Measurements from ENCODE around the gene TTLL7. TPM values are rescaled to one million over a fixed set of nuclear protein-coding genes. Genes with fewer than 3 reads are reported as not detected.

The TTLL7 gene
- total and polyA plus RNA-seq, 5 donors from 2014 or later, result 0.14 to 0.59 TPM; not detected in 3

DNA sequence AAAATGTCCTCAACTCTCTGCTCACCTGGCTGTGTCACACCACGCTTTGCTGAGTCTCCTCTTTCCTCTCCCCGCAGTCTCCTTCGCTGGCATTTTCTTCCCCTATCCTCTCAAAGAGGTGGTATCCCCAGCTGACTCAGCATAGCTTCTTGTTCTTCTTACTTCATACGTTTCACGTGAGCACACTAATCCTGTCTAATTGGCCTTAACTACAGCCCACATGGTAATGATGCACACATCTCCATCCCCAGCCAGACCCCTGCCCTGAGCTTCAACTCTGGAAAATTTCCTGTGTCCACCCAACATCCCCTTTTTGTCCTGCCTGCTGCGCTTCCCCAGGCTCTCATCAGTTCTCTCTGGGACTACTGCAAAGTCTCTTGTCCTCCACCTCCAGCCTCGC is 169.8 kb downstream of the TTLL7 start:
- peaks cover 0 to 4% (median 2%) of the 10 kb centered on the region in 7 donors for H3K9me3 Mint-ChIP-seq
- Histone ChIP-seq H3K27me3 (ENCODE audit: control insufficient read depth, insufficient read depth, low read length) (no peaks in the 10 kb centered on the region), H3K4me3 (ENCODE audit: low read depth, low read length) (no peak overlapping the region), H3K4me1 (ENCODE audit: control insufficient read depth, insufficient read depth, low read length, poor library complexity, severe bottlenecking) (no peaks in the 10 kb centered on the region), H3K9me3 (ENCODE audit: control insufficient read depth in 2 of 2, low read length in 2 of 2) (no peaks in the 10 kb centered on the region), H3K27ac (ENCODE audit: insufficient read depth, low read length, poor library complexity, severe bottlenecking) (no peak overlapping the region), H3K36me3 (ENCODE audit: control insufficient read depth, insufficient read depth, low read length) (no peaks in the 10 kb centered on the region)
- DNase-seq, result no peak
- H3K27me3 Mint-ChIP-seq, result no peaks in the 10 kb centered on the region
- H3K4me3 Mint-ChIP-seq, result no peak overlapping the region
- H3K27ac Mint-ChIP-seq, result no peak overlapping the region
- no peaks in the 10 kb centered on the region for H3K4me1 Mint-ChIP-seq
- no peaks in the 10 kb centered on the region for H3K36me3 Mint-ChIP-seq
- no peak for ATAC-seq (ENCODE audit: low read depth in 2 of 2)

DNA sequence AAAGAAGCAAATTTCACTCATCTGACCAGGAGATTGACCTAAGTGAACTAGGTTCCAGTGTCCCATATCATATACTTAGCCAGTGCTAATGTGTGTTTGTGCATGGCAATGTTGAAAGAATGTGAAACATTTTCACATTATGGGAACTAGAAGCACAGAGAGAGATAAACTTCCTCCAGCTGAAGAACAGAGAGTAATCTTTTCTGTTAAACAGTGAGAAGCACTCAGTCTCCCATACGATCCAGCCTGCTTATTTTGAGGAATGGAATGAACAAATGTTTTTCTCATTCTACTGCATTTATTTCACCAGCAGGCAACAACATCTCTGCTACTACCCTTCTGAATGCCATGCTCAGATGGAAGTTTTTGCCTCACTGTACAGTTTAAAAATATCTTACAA is 170.5 kb downstream of the TTLL7 start:
- no peaks in the 10 kb centered on the region for H3K36me3 ChIP-seq (ENCODE audit: control insufficient read depth, insufficient read depth, low read length)
- no peaks in the 10 kb centered on the region for H3K9me3 ChIP-seq (ENCODE audit: control insufficient read depth in 2 of 2, low read length in 2 of 2)
- H3K4me1 ChIP-seq (ENCODE audit: control insufficient read depth, insufficient read depth, low read length, poor library complexity, severe bottlenecking), result no peaks in the 10 kb centered on the region
- ATAC-seq (ENCODE audit: low read depth in 2 of 2) (no peak), DNase-seq (no peak)
- no peaks in the 10 kb centered on the region for H3K27me3 ChIP-seq (ENCODE audit: control insufficient read depth, insufficient read depth, low read length)
- no peak overlapping the region for H3K27ac Mint-ChIP-seq
- H3K27me3 Mint-ChIP-seq, result no peaks in the 10 kb centered on the region
- H3K4me3 ChIP-seq (ENCODE audit: low read depth, low read length), result no peak overlapping the region
- peaks cover 0 to 9% (median 3%) of the 10 kb centered on the region in 7 donors for H3K9me3 Mint-ChIP-seq
- H3K27ac ChIP-seq (ENCODE audit: insufficient read depth, low read length, poor library complexity, severe bottlenecking), result no peak overlapping the region
- H3K36me3 Mint-ChIP-seq, result no peaks in the 10 kb centered on the region
- no peaks in the 10 kb centered on the region for H3K4me1 Mint-ChIP-seq
- H3K4me3 Mint-ChIP-seq, result no peak overlapping the region

DNA sequence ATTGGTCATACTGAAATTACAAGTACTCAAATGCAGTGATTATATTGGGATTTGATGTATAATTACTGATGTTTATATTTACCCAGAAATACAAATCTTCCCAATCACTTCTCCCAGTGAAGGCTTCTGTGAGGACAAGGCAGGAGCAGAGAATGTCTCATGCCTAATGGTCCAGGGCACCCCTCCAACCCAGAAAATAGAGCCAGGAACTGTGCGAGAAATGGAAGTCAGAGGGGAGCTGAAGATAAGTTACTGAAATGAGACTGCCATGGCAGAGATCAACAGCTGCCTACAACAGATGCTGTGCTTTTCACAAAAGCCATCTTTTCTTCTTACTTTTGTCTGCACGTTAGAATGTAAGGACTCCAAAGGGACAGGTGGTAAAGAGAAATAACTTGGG is 171.2 kb downstream of the TTLL7 start:
- ATAC-seq (ENCODE audit: low read depth in 2 of 2), result no peak
- Mint-ChIP-seq H3K36me3 (no peaks in the 10 kb centered on the region), H3K4me1 (no peaks in the 10 kb centered on the region), H3K4me3 (no peak overlapping the region), H3K27ac (no peak overlapping the region), H3K9me3 (peaks cover 0 to 9% (median 3%) of the 10 kb centered on the region in 7 donors), H3K27me3 (no peaks in the 10 kb centered on the region)
- no peaks in the 10 kb centered on the region for H3K27me3 ChIP-seq (ENCODE audit: control insufficient read depth, insufficient read depth, low read length)
- DNase-seq, result no peak
- H3K4me1 ChIP-seq (ENCODE audit: control insufficient read depth, insufficient read depth, low read length, poor library complexity, severe bottlenecking), result no peaks in the 10 kb centered on the region
- no peak overlapping the region for H3K4me3 ChIP-seq (ENCODE audit: low read depth, low read length)
- no peak overlapping the region for H3K27ac ChIP-seq (ENCODE audit: insufficient read depth, low read length, poor library complexity, severe bottlenecking)
- no peaks in the 10 kb centered on the region for H3K9me3 ChIP-seq (ENCODE audit: control insufficient read depth in 2 of 2, low read length in 2 of 2)
- H3K36me3 ChIP-seq (ENCODE audit: control insufficient read depth, insufficient read depth, low read length), result no peaks in the 10 kb centered on the region

DNA sequence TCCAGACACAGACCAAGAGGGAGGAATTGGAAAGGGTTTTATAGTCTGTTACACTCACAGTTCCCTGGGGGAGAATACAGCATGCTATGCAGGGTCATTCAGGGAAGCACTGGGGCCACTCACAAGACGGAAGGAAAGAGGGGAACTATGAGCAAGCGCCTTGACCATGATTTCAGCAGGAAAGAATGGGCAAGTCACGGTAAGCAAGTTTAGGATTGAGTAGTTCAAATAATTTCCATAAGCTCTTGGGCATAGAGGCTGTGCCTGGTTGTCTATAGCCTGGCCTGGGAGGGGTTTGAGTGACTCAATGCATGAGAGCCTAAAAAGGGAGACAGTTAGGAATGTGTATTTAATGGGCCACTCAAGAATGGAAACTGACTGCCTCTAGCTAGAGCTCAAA is 176.7 kb downstream of the TTLL7 start:
- DNase-seq (no peak), ATAC-seq (ENCODE audit: low read depth in 2 of 2) (no peak)
- H3K27ac ChIP-seq (ENCODE audit: insufficient read depth, low read length, poor library complexity, severe bottlenecking), result no peak overlapping the region
- no peaks in the 10 kb centered on the region for H3K36me3 Mint-ChIP-seq
- no peaks in the 10 kb centered on the region for H3K9me3 ChIP-seq (ENCODE audit: control insufficient read depth in 2 of 2, low read length in 2 of 2)
- no peaks in the 10 kb centered on the region for H3K27me3 Mint-ChIP-seq
- no peaks in the 10 kb centered on the region for H3K4me1 ChIP-seq (ENCODE audit: control insufficient read depth, insufficient read depth, low read length, poor library complexity, severe bottlenecking)
- no peaks in the 10 kb centered on the region for H3K27me3 ChIP-seq (ENCODE audit: control insufficient read depth, insufficient read depth, low read length)
- H3K4me1 Mint-ChIP-seq, result no peaks in the 10 kb centered on the region
- no peak overlapping the region for H3K27ac Mint-ChIP-seq
- no peaks in the 10 kb centered on the region for H3K36me3 ChIP-seq (ENCODE audit: control insufficient read depth, insufficient read depth, low read length)
- H3K9me3 Mint-ChIP-seq, result peaks cover 0 to 15% (median 5%) of the 10 kb centered on the region in 7 donors
- H3K4me3 Mint-ChIP-seq, result no peak overlapping the region
- H3K4me3 ChIP-seq (ENCODE audit: low read depth, low read length), result no peak overlapping the region

DNA sequence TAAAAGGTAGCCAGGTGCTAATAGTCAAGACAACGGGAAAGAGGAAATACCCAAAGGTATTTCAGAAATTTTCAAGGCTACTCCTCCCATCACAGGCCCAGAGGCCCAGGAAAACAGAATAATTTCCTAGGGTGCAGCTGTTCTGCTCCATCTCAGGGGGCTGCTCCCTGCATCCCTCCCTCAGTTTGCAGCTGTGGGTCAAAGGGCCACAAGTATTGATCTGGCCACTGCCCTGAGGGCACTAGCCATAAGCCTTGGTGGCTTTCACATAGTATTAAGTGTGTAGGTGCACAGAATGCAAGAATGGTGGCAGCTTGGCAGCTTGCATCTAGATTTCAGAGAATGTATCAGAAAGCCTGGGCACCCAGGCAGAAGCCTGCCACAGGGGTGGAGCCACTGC is 179.5 kb downstream of the TTLL7 start:
- Mint-ChIP-seq H3K36me3 (no peaks in the 10 kb centered on the region), H3K9me3 (peaks cover 0 to 13% (median 4%) of the 10 kb centered on the region in 7 donors), H3K27me3 (no peaks in the 10 kb centered on the region), H3K27ac (no peak overlapping the region), H3K4me1 (no peaks in the 10 kb centered on the region), H3K4me3 (no peak overlapping the region)
- ATAC-seq (ENCODE audit: low read depth in 2 of 2) (no peak), DNase-seq (no peak)
- Histone ChIP-seq H3K9me3 (ENCODE audit: control insufficient read depth in 2 of 2, low read length in 2 of 2) (no peaks in the 10 kb centered on the region), H3K4me3 (ENCODE audit: low read depth, low read length) (no peak overlapping the region), H3K27ac (ENCODE audit: insufficient read depth, low read length, poor library complexity, severe bottlenecking) (no peak overlapping the region), H3K36me3 (ENCODE audit: control insufficient read depth, insufficient read depth, low read length) (no peaks in the 10 kb centered on the region), H3K4me1 (ENCODE audit: control insufficient read depth, insufficient read depth, low read length, poor library complexity, severe bottlenecking) (no peaks in the 10 kb centered on the region), H3K27me3 (ENCODE audit: control insufficient read depth, insufficient read depth, low read length) (no peaks in the 10 kb centered on the region)

DNA sequence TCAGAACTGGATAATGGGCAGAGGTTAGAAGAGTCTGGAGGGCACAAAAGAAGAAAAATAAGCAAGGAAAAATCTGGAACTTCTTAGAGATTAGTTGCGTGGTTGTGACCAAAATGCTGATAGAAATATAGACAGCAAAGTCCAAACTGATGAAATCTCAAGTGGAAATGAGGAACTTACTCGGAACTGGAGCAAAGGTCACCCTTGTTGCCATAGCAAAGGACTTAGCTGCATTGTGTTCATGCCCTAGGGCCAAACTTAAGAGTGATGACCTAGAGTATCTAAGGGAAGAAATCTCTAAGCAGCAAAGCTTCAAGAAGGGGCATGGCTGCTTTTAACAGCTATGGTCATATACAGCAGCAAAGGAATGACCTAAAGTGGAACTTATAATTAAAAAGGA is 180.0 kb downstream of the TTLL7 start:
- Histone ChIP-seq H3K4me3 (ENCODE audit: low read depth, low read length) (no peak overlapping the region), H3K36me3 (ENCODE audit: control insufficient read depth, insufficient read depth, low read length) (no peaks in the 10 kb centered on the region), H3K4me1 (ENCODE audit: control insufficient read depth, insufficient read depth, low read length, poor library complexity, severe bottlenecking) (no peaks in the 10 kb centered on the region), H3K9me3 (ENCODE audit: control insufficient read depth in 2 of 2, low read length in 2 of 2) (no peaks in the 10 kb centered on the region), H3K27ac (ENCODE audit: insufficient read depth, low read length, poor library complexity, severe bottlenecking) (no peak overlapping the region), H3K27me3 (ENCODE audit: control insufficient read depth, insufficient read depth, low read length) (no peaks in the 10 kb centered on the region)
- Mint-ChIP-seq H3K9me3 (peaks cover 0 to 12% (median 3%) of the 10 kb centered on the region in 7 donors), H3K4me3 (no peak overlapping the region), H3K36me3 (no peaks in the 10 kb centered on the region), H3K27me3 (no peaks in the 10 kb centered on the region), H3K4me1 (no peaks in the 10 kb centered on the region), H3K27ac (no peak overlapping the region)
- DNase-seq (no peak), ATAC-seq (ENCODE audit: low read depth in 2 of 2) (no peak)

DNA sequence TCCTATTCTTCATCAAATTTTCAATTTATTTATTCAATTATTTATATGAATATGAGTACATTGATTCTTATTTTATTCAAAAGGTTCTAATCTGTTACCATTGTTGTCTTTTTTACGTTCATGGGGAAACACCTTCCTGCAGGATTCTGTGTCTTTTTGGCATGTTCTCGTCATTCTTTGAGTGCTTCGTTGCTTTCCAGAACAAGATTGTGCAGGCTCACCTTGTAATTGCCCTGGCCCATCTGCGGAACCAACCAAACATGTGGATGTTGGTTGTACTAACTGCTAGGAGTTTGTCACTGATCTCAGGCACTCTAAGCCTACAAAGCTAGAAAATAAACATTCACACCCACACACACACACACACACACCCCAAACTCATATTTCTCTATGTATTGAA is 182.1 kb downstream of the TTLL7 start:
- Mint-ChIP-seq H3K27ac (no peak overlapping the region), H3K36me3 (no peaks in the 10 kb centered on the region), H3K4me3 (no peak overlapping the region), H3K9me3 (peaks cover 0 to 5% (median 1%) of the 10 kb centered on the region in 7 donors), H3K4me1 (no peaks in the 10 kb centered on the region), H3K27me3 (no peaks in the 10 kb centered on the region)
- H3K36me3 ChIP-seq (ENCODE audit: control insufficient read depth, insufficient read depth, low read length), result no peaks in the 10 kb centered on the region
- H3K9me3 ChIP-seq (ENCODE audit: control insufficient read depth in 2 of 2, low read length in 2 of 2), result no peaks in the 10 kb centered on the region
- no peak overlapping the region for H3K4me3 ChIP-seq (ENCODE audit: low read depth, low read length)
- no peak for ATAC-seq (ENCODE audit: low read depth in 2 of 2)
- no peak overlapping the region for H3K27ac ChIP-seq (ENCODE audit: insufficient read depth, low read length, poor library complexity, severe bottlenecking)
- no peak for DNase-seq
- no peaks in the 10 kb centered on the region for H3K27me3 ChIP-seq (ENCODE audit: control insufficient read depth, insufficient read depth, low read length)
- no peaks in the 10 kb centered on the region for H3K4me1 ChIP-seq (ENCODE audit: control insufficient read depth, insufficient read depth, low read length, poor library complexity, severe bottlenecking)

DNA sequence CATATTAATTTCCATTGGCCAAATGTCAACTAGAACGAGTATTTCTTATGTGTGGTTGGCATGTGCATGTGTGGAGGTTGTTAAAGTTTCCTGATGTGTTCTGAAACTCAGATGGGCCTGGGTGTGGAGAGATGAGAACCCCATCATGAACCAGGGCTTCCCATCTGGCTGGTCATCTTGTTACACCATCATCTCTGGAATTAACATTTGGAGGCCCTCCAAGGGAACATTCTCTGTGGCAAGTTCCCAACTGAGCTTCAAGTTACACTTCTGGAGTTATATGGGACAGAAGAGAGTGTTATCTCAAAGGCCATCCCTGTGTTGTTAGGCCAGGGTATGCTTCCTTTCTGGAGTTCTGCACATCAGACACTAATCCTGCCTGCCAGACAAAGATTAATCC is 183.6 kb downstream of the TTLL7 start:
- no peaks in the 10 kb centered on the region for H3K27me3 ChIP-seq (ENCODE audit: control insufficient read depth, insufficient read depth, low read length)
- no peaks in the 10 kb centered on the region for H3K36me3 ChIP-seq (ENCODE audit: control insufficient read depth, insufficient read depth, low read length)
- DNase-seq, result no peak
- no peaks in the 10 kb centered on the region for H3K9me3 ChIP-seq (ENCODE audit: control insufficient read depth in 2 of 2, low read length in 2 of 2)
- Mint-ChIP-seq H3K27ac (no peak overlapping the region), H3K27me3 (no peaks in the 10 kb centered on the region), H3K4me3 (no peak overlapping the region), H3K36me3 (no peaks in the 10 kb centered on the region), H3K9me3 (peaks cover 0 to 1% (median 0%) of the 10 kb centered on the region in 7 donors), H3K4me1 (no peaks in the 10 kb centered on the region)
- no peak overlapping the region for H3K4me3 ChIP-seq (ENCODE audit: low read depth, low read length)
- no peaks in the 10 kb centered on the region for H3K4me1 ChIP-seq (ENCODE audit: control insufficient read depth, insufficient read depth, low read length, poor library complexity, severe bottlenecking)
- ATAC-seq (ENCODE audit: low read depth in 2 of 2), result no peak
- no peak overlapping the region for H3K27ac ChIP-seq (ENCODE audit: insufficient read depth, low read length, poor library complexity, severe bottlenecking)
